Activated CD4-positive, CD25-positive, alpha-beta regulatory T cell treated with anti-CD3 and anti-CD28 coated beads, Interleukin-2, amount 50 U/mL, for 16 hours (primary cell): ENCODE data around the gene DEPDC5.

ENCODE experiments used
- DNase-seq: peaks from one replicate; pipeline ENCODE4 v3.0.0-alpha.2; 2020; ENCODE audit warnings: low read depth, low spot score

Gene DEPDC5

GRCh38 chr22:31850135-31850534, 96.3 kb downstream of the DEPDC5 start:
- DNase-seq = no peak

- no peak for DNase-seq
These were observed 99.0 kb downstream of the DEPDC5 start for GRCh38 chr22:31852691-31853421.

- DNase-seq = no peak
These were observed 100.1 kb downstream of the DEPDC5 start for GRCh38 chr22:31853736-31854495.

- no peak for DNase-seq
These were observed 103.4 kb downstream of the DEPDC5 start for GRCh38 chr22:31857247-31857646.

- DNase-seq = no peak
These were observed 107.5 kb downstream of the DEPDC5 start for GRCh38 chr22:31861226-31861840.

GRCh38 chr22:31866918-31867317, 113.1 kb downstream of the DEPDC5 start:
- no peak for DNase-seq

GRCh38 chr22:31867386-31868153, 113.8 kb downstream of the DEPDC5 start:
- DNase-seq = no peak

GRCh38 chr22:31869739-31870138, 115.9 kb downstream of the DEPDC5 start:
- DNase-seq = no peak

GRCh38 chr22:31870890-31871289, 117.1 kb downstream of the DEPDC5 start:
- DNase-seq = no peak

- DNase-seq = no peak
These were observed 117.7 kb downstream of the DEPDC5 start for GRCh38 chr22:31871480-31871879.

- no peak for DNase-seq
These were observed 118.4 kb downstream of the DEPDC5 start for GRCh38 chr22:31872209-31872608.

GRCh38 chr22:31874821-31875220, 121.0 kb downstream of the DEPDC5 start:
- DNase-seq = no peak

GRCh38 chr22:31876156-31876920, 122.5 kb downstream of the DEPDC5 start:
- DNase-seq = no peak

GRCh38 chr22:31879585-31879984, 125.8 kb downstream of the DEPDC5 start:
- no peak for DNase-seq

- no peak for DNase-seq
These were observed 127.4 kb downstream of the DEPDC5 start for GRCh38 chr22:31881200-31881599.

- DNase-seq = no peak
These were observed 128.0 kb downstream of the DEPDC5 start for GRCh38 chr22:31881865-31882264.

- no peak for DNase-seq
These were observed 129.2 kb downstream of the DEPDC5 start for GRCh38 chr22:31882971-31883370.

- DNase-seq = no peak
These were observed 130.2 kb downstream of the DEPDC5 start for GRCh38 chr22:31883989-31884388.

GRCh38 chr22:31891366-31892079, 137.7 kb downstream of the DEPDC5 start:
- DNase-seq = no peak

GRCh38 chr22:31892080-31892433, 138.2 kb downstream of the DEPDC5 start:
- DNase-seq = no peak

GRCh38 chr22:31893460-31893859, 139.6 kb downstream of the DEPDC5 start:
- DNase-seq = no peak
